Measurements from ENCODE around the gene CD59. TPM values are rescaled to one million over a fixed set of nuclear protein-coding genes. Genes with fewer than 3 reads are reported as not detected.

CD59 gene
- total and polyA plus RNA-seq, 2 of the 13 experiments (the other 11 are each of a cell fraction or from before 2014, with no cell fraction given) = 127 to 289 TPM

DNA sequence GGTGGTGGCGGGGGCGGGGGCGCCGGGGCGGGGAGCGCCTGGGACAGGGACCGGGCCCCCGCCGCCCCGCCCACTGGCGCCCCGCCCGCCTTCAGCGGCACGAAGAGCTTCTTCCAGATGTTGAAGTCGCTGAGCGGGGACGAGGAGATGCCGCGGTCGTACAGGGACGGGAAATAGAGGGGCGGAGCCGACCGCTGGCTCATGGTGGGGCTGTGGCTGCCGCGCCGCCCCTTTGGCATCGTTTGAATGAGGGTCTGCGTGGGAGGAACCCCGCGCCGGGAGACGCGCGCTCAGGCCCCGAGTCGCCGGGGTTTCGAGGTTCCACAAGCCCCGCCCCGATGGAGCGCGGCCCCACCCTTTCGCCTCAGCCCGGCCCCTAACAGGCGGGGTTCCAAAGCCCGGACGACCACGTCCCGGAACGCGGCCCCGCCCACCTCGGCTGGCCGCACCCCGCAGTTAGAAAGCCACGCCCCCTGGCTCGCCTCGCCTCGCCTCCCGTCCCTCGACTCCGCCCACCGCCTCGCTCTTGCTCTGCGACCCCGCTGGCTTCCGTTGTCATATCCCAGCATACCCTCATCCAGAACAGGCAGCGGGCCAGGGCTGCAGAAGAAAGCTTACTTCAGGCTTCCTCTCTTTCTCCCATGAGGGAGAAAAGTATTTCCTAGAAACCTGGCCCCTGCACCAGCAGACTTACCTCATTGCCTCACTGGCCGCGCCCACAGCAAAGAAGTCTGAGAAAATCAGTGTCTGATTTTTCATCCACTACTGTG lies 35.5 kb downstream of the CD59 start, which contains the start of gene C11orf91 (continued):
- TF ChIP-seq, protein P1, sequence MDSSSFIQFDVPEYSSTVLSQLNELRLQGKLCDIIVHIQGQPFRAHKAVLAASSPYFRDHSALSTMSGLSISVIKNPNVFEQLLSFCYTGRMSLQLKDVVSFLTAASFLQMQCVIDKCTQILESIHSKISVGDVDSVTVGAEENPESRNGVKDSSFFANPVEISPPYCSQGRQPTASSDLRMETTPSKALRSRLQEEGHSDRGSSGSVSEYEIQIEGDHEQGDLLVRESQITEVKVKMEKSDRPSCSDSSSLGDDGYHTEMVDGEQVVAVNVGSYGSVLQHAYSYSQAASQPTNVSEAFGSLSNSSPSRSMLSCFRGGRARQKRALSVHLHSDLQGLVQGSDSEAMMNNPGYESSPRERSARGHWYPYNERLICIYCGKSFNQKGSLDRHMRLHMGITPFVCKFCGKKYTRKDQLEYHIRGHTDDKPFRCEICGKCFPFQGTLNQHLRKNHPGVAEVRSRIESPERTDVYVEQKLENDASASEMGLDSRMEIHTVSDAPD (CRISPR knock-in tag; IDR thresholded peaks at IDR 0.05) = 0 out of 2 replicates have a peak, but pooled peaks have one; percentile 39
- peak; percentile 76 for TF ChIP-seq TEAD3 (CRISPR knock-in tag; optimal IDR thresholded peaks at IDR 0.05; ENCODE audit: borderline replicate concordance)
- 0 out of 2 replicates have a peak, but pooled peaks have one; percentile 4 for TF ChIP-seq THAP11 (CRISPR knock-in tag; IDR thresholded peaks at IDR 0.05)
- 0 out of 2 replicates have a peak, but pooled peaks have one; percentile 34 for TF ChIP-seq NR2C2 (CRISPR knock-in tag; IDR thresholded peaks at IDR 0.05; ENCODE audit: borderline replicate concordance)
- 0 out of 2 replicates have a peak, but pooled peaks have one; percentile 53 for TF ChIP-seq ZNF619 (CRISPR knock-in tag; IDR thresholded peaks at IDR 0.05)
- TF ChIP-seq ZNF891 (CRISPR knock-in tag; IDR thresholded peaks at IDR 0.05) = no peak
- peak; percentile 46; the same call in 1 of the 2 replicates for TF ChIP-seq ZFP82 (CRISPR knock-in tag; IDR thresholded peaks at IDR 0.05; ENCODE audit: borderline replicate concordance)
- 0 out of 2 replicates have a peak, but pooled peaks have one; percentile 36 for TF ChIP-seq ZNF614 (CRISPR knock-in tag; IDR thresholded peaks at IDR 0.05; ENCODE audit: borderline replicate concordance)
- TF ChIP-seq GATAD1 (CRISPR knock-in tag; IDR thresholded peaks at IDR 0.05) = 0 out of 2 replicates have a peak, but pooled peaks have one; percentile 26
- TF ChIP-seq ZNF772 (CRISPR knock-in tag; IDR thresholded peaks at IDR 0.05) = no peak; the same call in none of the 2 replicates
- no peak for TF ChIP-seq FOXA3 (CRISPR knock-in tag; IDR thresholded peaks at IDR 0.05)
- peak; percentile 63; the same call in 1 of the 2 replicates for TF ChIP-seq ZBTB7B (CRISPR knock-in tag; IDR thresholded peaks at IDR 0.05)

All from HepG2 (cell line).